ELF-1 (cell line): ENCODE measurements around the gene EIF2AK3.
"Not testable (repeated sequence)": the region's sequence is repeated elsewhere in the genome, so short reads cannot be mapped to it uniquely, and the experiment has no call there.

Experiments
- DNase-seq: peaks from one replicate; pipeline ENCODE4 v3.0.0-alpha.2; 2016; ENCODE audit warnings: low read depth, low spot score

Gene EIF2AK3

GRCh38 chr2:88597168-88597567 lies 30.1 kb downstream of the EIF2AK3 start:
- DNase-seq, result no peak

GRCh38 chr2:88596141-88596830 lies 31.0 kb downstream of the EIF2AK3 start:
- no peak for DNase-seq

- DNase-seq, result no peak
Measured at GRCh38 chr2:88591698-88592097, 35.6 kb downstream of the EIF2AK3 start.

- DNase-seq, result peak; percentile 23
Measured at GRCh38 chr2:88590998-88591613, 36.2 kb downstream of the EIF2AK3 start.

GRCh38 chr2:88585969-88586368 lies 41.3 kb downstream of the EIF2AK3 start:
- no peak for DNase-seq

- DNase-seq, result no peak
Measured at GRCh38 chr2:88582030-88582429, 45.2 kb downstream of the EIF2AK3 start.

GRCh38 chr2:88580088-88580487 lies 47.2 kb downstream of the EIF2AK3 start:
- DNase-seq, result no peak

GRCh38 chr2:88575630-88576029 lies 51.6 kb downstream of the EIF2AK3 start:
- no peak for DNase-seq

- DNase-seq, result no peak
Measured at GRCh38 chr2:88575051-88575450, 52.2 kb downstream of the EIF2AK3 start.

- DNase-seq, result no peak
Measured at GRCh38 chr2:88574445-88574844, 52.8 kb downstream of the EIF2AK3 start.

GRCh38 chr2:88568179-88568578 lies 59.1 kb downstream of the EIF2AK3 start:
- DNase-seq, result no peak

- no peak for DNase-seq
Measured at GRCh38 chr2:88564402-88564801, 62.9 kb downstream of the EIF2AK3 start.

- DNase-seq, result no peak
Measured at GRCh38 chr2:88563129-88563528, 64.1 kb downstream of the EIF2AK3 start.

GRCh38 chr2:88561646-88562388 lies 65.4 kb downstream of the EIF2AK3 start:
- DNase-seq, result no peak

- no peak for DNase-seq
Measured at GRCh38 chr2:88560619-88561307, 66.5 kb downstream of the EIF2AK3 start.

- no peak for DNase-seq
Measured at GRCh38 chr2:88557290-88557689, 70.0 kb downstream of the EIF2AK3 start.

- no peak for DNase-seq
Measured at GRCh38 chr2:88556026-88556425, 71.2 kb downstream of the EIF2AK3 start.

- peak; percentile 59 for DNase-seq
Measured at GRCh38 chr2:88554189-88554588, 73.1 kb downstream of the EIF2AK3 start.

- peak; percentile 98 for DNase-seq
Measured at GRCh38 chr2:88549616-88550292, 77.5 kb downstream of the EIF2AK3 start.

- not testable (repeated sequence) for DNase-seq
Measured at GRCh38 chr2:88546291-88546690, 81.0 kb downstream of the EIF2AK3 start.

GRCh38 chr2:88545118-88545517 lies 82.1 kb downstream of the EIF2AK3 start:
- DNase-seq, result peak; percentile 61
